K562 (cell line): Measurements from ENCODE around the gene GCDH. TPM values are rescaled to one million over a fixed set of nuclear protein-coding genes. Genes with fewer than 3 reads are reported as not detected.

Experiments used
- COPS2 ChIP-seq: fragments of 450-650 bp; conservative IDR thresholded peaks from 2 replicates; pipeline ENCODE4 v1.6.1; 2016; ENCODE audit warnings: mild to moderate bottlenecking, moderate library complexity
- EGR1 ChIP-seq: fragments of 450-650 bp; conservative IDR thresholded peaks from 2 replicates; pipeline ENCODE4 v1.6.1; 2017; ENCODE audit warnings: mild to moderate bottlenecking
- ELF2 ChIP-seq: fragments of 250-450 bp; sonication (Bioruptor Pico); IDR thresholded peaks from 2 replicates; pipeline ENCODE4 v1.5.0; 2021; ENCODE audit warnings: mild to moderate bottlenecking
- HDAC2 ChIP-seq: fragments of 450-650 bp; IDR thresholded peaks from 2 replicates; pipeline ENCODE4 v1.6.1; 2016; ENCODE audit warnings: mild to moderate bottlenecking
- ZNF695 ChIP-seq: fragments of 450-650 bp; formaldehyde crosslinking; IDR thresholded peaks from 2 replicates; pipeline ENCODE4 v1.4.0; 2020; ENCODE audit warnings: mild to moderate bottlenecking, moderate library complexity
- polyA plus RNA-seq, 8 experiments: library from polyadenylated mRNA; depleted of rRNA in 4 of 8; stranded (reverse) in 5 of 8; unstranded in 3 of 8; fragments of >200 nt; fragmentation: Nextera tagmentation in 2 of 8; fragmentation: Illumina TruSeq in 1 of 8; extraction: Ambion mirVana in 2 of 8; extraction: Trizol in 1 of 8; gene quantifications; 2 replicates each; pipeline versions ENCODE4 v1.2.1 to v1.2.3, GENCODE V29; 2011 to 2014; ENCODE audit warnings: inconsistent platforms in 1 of 8, missing spikeins in 1 of 8
- total RNA-seq, 7 experiments: library from RNA; depleted of rRNA in 6 of 7; stranded (reverse); fragments of >200 nt in 6 of 7; fragmentation: Illumina TruSeq in 2 of 7; extraction: Trizol in 2 of 7; gene quantifications; 2 replicates each; pipeline versions ENCODE4 v1.2.1 to v1.2.3, GENCODE V29; 2011 to 2021; ENCODE audit warnings: low replicate concordance in 1 of 7
- TF ChIP-seq, protein P1 (sequence below): IDR thresholded peaks from 2 replicates; pipeline ENCODE4 v1.6.1; 2014; ENCODE audit warnings: antibody characterized with exemption
- TF ChIP-seq, protein P2 (sequence below): fragments of 150-350 bp; conservative IDR thresholded peaks from 2 replicates; pipeline ENCODE4 v1.6.1; 2014; ENCODE audit warnings: low read length
- TF ChIP-seq, protein P3 (sequence below): sonication (generic); formaldehyde crosslinking; IDR thresholded peaks from 2 replicates; pipeline ENCODE4 v1.8.0; 2022; ENCODE audit warnings: missing genetic modification reagents, mild to moderate bottlenecking, borderline replicate concordance
- TF ChIP-seq, protein P4 (sequence below): fragments of 450-650 bp; IDR thresholded peaks from 2 replicates; pipeline ENCODE4 v1.6.1; 2016; ENCODE audit warnings: low read depth
- TF ChIP-seq, protein P5 (sequence below): fragments of 250-450 bp; sonication (Bioruptor Pico); IDR thresholded peaks from 2 replicates; pipeline ENCODE4 v1.8.0; 2022; ENCODE audit warnings: moderate library complexity, mild to moderate bottlenecking, inconsistent platforms

GCDH gene
- total and polyA plus RNA-seq, 9 of the 15 experiments (the other 6 are each of a cell fraction or from before 2014, with no cell fraction given), result 2.9 to 50.8 (median 19.1) TPM

DNA sequence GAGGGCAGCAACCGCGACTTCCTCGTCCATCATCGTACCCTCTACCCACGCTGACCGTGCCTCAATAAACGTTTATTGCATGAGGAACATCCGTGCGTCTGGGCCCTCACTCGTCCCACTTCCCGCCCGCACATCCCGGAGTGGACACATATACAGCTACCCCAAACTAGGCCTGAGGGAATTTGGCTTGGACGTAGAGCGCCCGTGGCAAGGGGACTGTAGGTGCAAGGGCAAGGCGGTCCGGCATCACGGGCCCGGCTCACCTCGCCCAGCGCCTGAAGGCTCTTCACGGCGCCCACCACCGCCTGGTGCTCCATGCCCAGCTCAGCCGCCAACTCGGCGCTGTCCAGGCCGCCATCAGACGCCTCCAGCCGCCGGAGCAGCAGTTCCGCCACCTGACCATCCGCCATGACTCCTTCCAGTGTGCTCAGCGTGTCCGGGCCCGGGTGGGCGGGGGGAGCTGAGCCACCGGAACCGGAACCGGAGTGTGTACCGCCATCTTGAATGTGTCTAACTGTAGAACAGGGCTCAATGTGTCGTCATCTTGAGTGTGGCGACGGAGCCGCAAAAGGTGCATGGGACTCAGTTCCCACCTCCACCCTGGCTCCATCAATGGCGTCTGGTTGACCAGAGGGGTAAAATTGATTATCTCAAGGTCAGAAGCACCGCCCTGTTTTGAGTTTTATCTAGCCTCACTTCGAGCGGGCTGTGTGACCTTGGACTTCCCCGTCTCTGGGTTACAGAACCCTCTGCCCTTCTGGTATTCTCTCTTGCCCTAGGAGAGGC lies 42.5 kb downstream of the GCDH start, which contains the start of gene FARSA (continued):
- TF ChIP-seq, protein P1, sequence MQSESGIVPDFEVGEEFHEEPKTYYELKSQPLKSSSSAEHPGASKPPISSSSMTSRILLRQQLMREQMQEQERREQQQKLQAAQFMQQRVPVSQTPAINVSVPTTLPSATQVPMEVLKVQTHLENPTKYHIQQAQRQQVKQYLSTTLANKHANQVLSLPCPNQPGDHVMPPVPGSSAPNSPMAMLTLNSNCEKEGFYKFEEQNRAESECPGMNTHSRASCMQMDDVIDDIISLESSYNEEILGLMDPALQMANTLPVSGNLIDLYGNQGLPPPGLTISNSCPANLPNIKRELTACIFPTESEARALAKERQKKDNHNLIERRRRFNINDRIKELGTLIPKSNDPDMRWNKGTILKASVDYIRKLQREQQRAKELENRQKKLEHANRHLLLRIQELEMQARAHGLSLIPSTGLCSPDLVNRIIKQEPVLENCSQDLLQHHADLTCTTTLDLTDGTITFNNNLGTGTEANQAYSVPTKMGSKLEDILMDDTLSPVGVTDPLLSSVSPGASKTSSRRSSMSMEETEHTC, result no peak
- TF ChIP-seq, protein P2, sequence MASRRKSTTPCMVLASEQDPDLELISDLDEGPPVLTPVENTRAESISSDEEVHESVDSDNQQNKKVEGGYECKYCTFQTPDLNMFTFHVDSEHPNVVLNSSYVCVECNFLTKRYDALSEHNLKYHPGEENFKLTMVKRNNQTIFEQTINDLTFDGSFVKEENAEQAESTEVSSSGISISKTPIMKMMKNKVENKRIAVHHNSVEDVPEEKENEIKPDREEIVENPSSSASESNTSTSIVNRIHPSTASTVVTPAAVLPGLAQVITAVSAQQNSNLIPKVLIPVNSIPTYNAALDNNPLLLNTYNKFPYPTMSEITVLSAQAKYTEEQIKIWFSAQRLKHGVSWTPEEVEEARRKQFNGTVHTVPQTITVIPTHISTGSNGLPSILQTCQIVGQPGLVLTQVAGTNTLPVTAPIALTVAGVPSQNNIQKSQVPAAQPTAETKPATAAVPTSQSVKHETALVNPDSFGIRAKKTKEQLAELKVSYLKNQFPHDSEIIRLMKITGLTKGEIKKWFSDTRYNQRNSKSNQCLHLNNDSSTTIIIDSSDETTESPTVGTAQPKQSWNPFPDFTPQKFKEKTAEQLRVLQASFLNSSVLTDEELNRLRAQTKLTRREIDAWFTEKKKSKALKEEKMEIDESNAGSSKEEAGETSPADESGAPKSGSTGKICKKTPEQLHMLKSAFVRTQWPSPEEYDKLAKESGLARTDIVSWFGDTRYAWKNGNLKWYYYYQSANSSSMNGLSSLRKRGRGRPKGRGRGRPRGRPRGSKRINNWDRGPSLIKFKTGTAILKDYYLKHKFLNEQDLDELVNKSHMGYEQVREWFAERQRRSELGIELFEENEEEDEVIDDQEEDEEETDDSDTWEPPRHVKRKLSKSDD, result no peak
- TF ChIP-seq, protein P3, sequence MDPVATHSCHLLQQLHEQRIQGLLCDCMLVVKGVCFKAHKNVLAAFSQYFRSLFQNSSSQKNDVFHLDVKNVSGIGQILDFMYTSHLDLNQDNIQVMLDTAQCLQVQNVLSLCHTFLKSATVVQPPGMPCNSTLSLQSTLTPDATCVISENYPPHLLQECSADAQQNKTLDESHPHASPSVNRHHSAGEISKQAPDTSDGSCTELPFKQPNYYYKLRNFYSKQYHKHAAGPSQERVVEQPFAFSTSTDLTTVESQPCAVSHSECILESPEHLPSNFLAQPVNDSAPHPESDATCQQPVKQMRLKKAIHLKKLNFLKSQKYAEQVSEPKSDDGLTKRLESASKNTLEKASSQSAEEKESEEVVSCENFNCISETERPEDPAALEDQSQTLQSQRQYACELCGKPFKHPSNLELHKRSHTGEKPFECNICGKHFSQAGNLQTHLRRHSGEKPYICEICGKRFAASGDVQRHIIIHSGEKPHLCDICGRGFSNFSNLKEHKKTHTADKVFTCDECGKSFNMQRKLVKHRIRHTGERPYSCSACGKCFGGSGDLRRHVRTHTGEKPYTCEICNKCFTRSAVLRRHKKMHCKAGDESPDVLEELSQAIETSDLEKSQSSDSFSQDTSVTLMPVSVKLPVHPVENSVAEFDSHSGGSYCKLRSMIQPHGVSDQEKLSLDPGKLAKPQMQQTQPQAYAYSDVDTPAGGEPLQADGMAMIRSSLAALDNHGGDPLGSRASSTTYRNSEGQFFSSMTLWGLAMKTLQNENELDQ (CRISPR knock-in tag), result no peak
- TF ChIP-seq EGR1 (no peak), COPS2 (no peak), HDAC2 (no peak), ELF2 (CRISPR knock-in tag) (0 out of 2 replicates have a peak, but pooled peaks have one; percentile 14), ZNF695 (no peak)
- TF ChIP-seq, protein P4, sequence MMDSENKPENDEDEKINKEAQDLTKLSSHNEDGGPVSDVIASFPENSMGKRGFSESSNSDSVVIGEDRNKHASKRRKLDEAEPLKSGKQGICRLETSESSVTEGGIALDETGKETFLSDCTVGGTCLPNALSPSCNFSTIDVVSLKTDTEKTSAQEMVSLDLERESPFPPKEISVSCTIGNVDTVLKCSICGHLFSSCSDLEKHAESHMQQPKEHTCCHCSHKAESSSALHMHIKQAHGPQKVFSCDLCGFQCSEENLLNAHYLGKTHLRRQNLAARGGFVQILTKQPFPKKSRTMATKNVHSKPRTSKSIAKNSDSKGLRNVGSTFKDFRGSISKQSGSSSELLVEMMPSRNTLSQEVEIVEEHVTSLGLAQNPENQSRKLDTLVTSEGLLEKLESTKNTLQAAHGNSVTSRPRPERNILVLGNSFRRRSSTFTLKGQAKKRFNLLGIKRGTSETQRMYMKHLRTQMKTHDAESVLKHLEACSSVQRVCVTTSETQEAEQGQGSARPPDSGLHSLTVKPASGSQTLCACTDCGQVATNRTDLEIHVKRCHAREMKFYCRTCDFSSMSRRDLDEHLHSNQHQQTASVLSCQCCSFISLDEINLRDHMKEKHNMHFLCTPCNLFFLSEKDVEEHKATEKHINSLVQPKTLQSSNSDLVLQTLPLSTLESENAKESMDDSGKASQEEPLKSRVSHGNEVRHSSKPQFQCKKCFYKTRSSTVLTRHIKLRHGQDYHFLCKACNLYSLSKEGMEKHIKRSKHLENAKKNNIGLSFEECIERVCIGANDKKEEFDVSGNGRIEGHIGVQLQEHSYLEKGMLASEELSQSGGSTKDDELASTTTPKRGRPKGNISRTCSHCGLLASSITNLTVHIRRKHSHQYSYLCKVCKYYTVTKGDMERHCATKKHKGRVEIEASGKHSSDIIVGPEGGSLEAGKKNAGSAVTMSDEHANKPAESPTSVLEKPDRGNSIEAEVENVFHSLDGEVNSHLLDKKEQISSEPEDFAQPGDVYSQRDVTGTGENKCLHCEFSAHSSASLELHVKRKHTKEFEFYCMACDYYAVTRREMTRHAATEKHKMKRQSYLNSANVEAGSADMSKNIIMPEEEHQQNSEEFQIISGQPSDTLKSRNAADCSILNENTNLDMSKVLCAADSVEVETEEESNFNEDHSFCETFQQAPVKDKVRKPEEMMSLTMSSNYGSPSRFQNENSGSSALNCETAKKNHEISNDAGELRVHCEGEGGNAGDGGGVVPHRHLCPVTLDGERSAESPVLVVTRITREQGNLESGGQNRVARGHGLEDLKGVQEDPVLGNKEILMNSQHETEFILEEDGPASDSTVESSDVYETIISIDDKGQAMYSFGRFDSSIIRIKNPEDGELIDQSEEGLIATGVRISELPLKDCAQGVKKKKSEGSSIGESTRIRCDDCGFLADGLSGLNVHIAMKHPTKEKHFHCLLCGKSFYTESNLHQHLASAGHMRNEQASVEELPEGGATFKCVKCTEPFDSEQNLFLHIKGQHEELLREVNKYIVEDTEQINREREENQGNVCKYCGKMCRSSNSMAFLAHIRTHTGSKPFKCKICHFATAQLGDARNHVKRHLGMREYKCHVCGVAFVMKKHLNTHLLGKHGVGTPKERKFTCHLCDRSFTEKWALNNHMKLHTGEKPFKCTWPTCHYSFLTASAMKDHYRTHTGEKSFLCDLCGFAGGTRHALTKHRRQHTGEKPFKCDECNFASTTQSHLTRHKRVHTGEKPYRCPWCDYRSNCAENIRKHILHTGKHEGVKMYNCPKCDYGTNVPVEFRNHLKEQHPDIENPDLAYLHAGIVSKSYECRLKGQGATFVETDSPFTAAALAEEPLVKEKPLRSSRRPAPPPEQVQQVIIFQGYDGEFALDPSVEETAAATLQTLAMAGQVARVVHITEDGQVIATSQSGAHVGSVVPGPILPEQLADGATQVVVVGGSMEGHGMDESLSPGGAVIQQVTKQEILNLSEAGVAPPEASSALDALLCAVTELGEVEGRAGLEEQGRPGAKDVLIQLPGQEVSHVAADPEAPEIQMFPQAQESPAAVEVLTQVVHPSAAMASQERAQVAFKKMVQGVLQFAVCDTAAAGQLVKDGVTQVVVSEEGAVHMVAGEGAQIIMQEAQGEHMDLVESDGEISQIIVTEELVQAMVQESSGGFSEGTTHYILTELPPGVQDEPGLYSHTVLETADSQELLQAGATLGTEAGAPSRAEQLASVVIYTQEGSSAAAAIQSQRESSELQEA, result no peak
- TF ChIP-seq, protein P5, sequence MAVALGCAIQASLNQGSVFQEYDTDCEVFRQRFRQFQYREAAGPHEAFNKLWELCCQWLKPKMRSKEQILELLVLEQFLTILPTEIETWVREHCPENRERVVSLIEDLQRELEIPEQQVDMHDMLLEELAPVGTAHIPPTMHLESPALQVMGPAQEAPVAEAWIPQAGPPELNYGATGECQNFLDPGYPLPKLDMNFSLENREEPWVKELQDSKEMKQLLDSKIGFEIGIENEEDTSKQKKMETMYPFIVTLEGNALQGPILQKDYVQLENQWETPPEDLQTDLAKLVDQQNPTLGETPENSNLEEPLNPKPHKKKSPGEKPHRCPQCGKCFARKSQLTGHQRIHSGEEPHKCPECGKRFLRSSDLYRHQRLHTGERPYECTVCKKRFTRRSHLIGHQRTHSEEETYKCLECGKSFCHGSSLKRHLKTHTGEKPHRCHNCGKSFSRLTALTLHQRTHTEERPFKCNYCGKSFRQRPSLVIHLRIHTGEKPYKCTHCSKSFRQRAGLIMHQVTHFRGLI, result no peak
